Hippocampal formation (tissue), 2 donors: ENCODE results near the gene RAB35.

Experiments
- DNase-seq, 2 donors: peaks; one replicate each; lab custom pipeline; 2025; lab: John Stamatoyannopoulos, UW

The RAB35 gene

GRCh38 chr12:120103371-120103770 is 13.2 kb downstream of the RAB35 start:
- DNase-seq, result no peak

DNA sequence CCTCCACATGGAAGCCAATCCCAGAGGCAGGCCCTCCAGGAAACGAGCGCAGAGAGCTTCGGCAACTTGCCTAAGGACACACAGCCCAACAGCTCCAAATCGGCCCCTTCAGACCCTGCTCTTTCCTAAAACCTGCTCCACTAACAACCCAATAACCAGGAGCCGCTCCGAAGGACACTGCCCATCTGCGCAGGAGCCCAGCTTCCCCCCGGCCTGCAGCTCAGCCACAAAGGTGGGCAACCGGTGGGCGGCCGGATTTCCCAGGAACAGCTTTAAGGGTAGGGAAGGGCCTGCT is 13.6 kb downstream of the RAB35 start:
- no peak for DNase-seq

DNA sequence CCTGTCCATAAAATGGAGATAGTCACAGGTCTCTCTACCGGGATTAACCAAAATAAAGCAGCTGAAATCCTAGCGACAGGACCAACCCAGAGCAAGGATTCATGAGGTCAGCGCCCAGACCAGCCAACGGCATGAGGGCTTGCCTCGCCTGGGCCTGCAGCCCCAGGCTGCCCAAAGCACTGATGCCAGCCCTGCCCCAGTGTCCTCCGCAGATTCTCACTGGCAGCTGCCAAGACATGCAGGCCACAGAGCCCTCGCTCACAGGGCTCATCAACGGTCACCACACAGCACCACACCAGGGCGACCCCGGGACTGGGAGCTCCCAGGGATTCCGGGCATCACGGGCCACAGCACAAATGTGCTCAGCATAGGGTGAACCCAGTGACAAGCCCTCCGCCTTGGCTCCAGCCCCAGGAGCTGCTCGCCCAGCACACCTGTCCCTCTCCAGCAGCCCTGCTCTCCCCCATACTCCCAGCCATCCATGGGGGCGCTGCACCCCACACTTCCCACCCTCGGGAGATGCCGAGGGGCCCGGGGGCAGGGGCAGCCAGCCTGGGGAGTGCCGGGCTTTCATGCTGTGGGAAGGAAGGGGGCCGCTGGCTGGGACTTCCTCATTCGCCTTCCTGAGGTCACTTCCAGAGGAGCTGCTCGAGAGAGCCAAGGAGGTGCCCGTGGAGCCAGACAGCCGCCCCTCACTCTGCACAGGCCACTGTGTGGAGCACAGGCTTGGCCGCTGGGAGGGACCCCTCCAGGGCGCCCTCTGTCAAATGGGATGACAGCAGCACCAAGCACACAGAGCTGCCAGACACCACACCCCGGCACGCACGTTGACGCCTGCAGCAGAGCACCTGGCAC is 14.1 kb downstream of the RAB35 start:
- DNase-seq, result no peak

DNA sequence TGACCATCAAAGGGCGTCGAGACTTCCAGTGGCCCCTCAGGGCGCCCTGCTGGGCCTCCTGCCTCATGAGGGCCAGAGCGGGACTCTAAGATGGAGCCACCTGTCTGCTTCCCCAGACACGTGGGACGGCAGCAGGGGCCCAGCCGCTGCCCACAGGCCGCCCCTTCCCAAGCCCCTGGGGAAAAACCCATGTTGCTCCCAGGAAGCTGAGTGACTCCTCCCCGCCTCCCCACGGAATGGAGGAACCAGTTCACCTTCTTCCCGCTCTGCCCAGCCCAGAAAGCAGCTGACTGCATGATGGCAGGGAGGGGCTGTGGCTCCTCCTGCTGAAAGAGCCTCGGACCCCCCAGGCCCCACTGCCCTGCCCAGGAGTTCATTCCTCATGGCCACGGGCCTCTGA is 14.9 kb downstream of the RAB35 start:
- no peak for DNase-seq

DNA sequence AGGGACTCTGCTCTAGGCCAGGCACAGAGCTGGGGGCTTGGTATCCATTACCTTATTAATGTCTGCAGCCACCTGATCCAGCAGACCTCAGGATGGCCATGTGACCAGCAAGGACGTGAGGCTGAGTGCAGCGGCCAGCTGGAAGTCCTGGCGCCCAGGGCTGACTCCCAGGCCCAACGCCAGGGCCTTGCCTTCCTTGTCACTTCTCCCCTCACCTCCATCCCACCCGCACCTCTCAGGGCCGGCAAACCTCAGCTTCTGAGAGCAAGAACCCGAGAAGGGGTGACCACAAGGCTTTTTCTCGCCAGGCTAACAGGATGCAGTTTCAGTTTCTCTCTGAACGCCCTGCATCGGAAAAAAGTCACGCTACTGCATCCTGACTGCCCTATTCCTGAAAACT is 15.4 kb downstream of the RAB35 start:
- no peak for DNase-seq

GRCh38 chr12:120100630-120101029 is 15.9 kb downstream of the RAB35 start:
- peak; percentile 65 to 68 for DNase-seq

GRCh38 chr12:120099738-120100137 is 16.8 kb downstream of the RAB35 start:
- DNase-seq, result no peak

DNA sequence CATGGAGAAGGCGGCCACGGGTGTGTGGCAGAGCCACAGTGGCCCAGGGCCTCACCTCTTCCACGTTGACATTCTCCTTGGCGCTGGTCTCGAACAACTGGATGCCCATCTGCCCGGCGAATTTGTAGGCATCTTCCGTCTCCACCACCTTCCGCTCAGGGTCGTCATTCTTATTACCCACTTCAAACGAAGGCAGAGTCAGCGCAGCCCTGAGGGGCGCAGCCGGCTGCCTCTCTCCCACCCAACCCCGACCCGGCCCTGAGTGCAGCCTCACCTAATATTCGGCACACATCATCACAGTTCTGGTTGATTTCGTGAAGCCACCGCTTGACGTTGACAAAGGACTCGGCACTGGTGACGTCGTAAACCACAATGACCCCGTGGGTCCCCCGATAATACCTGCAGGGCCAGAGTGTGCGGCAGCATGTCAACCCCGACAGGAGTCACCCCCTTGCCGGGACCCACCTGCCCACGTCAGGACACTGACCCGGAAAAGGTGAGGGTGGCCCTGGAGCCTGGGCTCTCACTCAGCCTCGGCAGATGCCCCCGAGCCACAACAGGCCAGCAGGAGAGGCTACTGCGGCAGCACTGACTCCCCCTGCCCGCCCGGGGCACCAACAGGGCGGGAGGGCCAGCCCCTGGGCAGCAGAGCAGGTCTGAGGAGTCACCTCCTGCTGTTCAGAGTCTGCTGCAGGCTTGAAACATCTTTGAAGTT is 17.6 kb downstream of the RAB35 start:
- DNase-seq, result no peak

- DNase-seq, result no peak
Measured at GRCh38 chr12:120096671-120097202, 19.8 kb downstream of the RAB35 start.

- no peak for DNase-seq
Measured at GRCh38 chr12:120095736-120096135, 20.8 kb downstream of the RAB35 start.

- DNase-seq, result no peak
Measured at GRCh38 chr12:120095331-120095730, 21.2 kb downstream of the RAB35 start.

DNA sequence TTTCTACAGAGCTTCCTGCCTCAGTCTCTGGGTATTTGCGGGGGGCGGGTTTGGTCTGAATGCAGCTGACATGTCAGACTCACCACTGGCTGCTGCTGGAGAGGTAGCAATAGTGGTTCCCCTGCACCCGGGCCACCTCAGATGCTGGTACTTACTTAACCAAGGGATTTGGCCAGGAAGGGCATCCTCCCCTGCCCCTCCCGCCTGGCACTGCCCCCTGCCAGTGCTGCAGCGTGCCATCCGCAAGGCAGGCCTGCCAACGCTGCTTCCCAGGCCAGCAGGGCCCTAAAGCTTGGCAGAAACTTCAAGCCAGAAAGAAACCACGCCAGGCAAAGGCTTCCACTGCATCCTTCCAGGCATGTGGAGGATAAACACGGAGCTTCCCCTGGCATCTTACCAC is 22.1 kb downstream of the RAB35 start:
- DNase-seq, result peak; percentile 23 to 28

DNA sequence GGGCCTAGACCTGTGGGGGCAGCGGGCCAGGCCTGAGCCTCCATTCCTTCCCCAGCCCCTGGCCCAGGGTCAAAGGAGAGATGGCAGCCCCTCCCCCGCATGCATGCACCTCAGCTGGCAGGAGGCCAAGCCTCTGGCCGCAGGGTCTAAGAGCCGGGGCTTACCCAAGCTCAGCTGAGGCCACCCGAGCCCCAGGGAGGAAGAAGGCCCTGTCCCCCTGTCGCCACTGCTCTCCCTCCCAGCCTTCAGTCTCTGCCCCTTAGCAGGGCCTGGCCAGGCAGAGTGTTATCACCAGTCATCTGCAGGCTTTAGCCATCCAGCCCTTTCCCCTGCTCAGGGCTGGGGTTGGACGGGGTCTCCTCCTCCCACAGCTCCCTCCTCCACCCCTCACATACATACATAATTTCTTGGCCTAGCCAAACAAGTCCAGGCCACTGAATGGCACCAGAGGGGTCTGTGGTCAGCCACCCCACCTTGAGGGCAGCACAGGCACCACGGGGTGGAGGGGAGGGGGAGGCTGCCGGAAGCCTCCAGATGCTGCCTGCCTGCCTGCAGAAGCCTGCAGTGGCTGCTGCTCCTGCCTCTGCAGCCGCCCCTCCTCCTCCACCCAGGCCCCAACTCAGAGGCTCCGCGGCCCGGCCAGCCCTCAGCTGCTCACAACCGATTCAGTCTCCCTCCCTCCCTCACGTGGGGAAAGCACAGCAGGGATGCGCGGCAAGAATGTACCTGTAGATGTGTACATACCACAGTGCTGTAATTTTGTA is 22.8 kb downstream of the RAB35 start:
- DNase-seq, result no peak

DNA sequence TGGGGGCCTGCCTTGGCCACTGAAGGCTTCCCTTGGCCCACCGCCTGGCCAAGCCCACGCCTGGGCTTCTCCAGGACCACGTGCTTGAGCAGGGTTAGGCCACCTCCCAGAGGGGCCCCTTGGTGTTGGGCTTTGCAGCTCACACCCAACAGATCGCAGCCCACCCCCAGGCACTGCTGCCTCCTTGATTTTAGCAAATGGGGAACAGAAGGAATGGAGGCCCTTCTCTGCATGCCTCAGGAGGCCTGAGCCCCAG is 23.3 kb downstream of the RAB35 start:
- no peak for DNase-seq

GRCh38 chr12:120092551-120093335 is 23.8 kb downstream of the RAB35 start:
- DNase-seq, result no peak

- DNase-seq, result no peak
Measured at GRCh38 chr12:120091371-120092090, 25.0 kb downstream of the RAB35 start.

DNA sequence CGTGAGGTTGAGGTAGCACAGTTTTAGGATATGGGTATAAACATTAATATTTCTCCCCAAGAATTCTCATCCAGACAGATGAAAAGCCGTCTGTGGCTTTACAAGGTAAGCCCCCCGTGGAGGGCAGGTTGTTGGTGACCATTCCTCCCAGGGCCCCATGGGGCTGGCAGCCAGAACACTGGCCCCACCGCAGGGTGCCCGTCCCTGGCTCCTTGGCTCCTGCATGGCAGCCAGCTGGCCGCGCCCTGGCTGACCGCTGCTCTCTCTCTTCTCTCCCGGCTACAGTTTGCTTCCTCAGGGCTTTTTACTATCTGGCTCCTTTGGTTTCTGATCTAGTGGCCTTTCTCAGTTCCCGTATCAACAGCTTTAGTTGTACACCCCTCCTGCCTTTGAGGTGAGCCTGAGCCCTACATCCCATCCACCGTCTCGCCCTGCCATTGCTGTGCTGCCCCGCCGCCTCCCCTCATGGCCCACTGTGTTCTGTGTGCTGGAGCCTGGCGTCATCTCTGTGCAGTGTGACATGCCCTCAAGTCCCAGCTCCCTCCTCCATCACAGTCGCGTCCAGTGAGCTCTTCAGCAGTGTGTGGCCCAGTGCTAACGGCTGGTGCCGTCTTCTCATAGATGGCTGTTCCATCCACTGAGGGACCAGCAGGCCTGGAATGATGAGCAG is 25.8 kb downstream of the RAB35 start:
- no peak for DNase-seq

GRCh38 chr12:120090206-120090605 is 26.3 kb downstream of the RAB35 start:
- no peak for DNase-seq

- DNase-seq, result no peak
Measured at GRCh38 chr12:120089796-120090195, 26.8 kb downstream of the RAB35 start.

- no peak for DNase-seq
Measured at GRCh38 chr12:120089105-120089504, 27.4 kb downstream of the RAB35 start.
